OCI-M2 (cell line): ENCODE measurements around the gene DDX54.
A peak's percentile ranks its signal among the peaks of the same experiment; 100 is the strongest.

Experiments used
- DNase-seq: peaks from one replicate; lab custom pipeline; 2025; ENCODE audit not compliant: unreplicated experiment; lab: John Stamatoyannopoulos, UW

DDX54 gene

GRCh38 chr12:113185180-113186032, at the start of gene DDX54, which contains the start of gene RITA1:
DDX54 (minus strand) TSS chr12:113185478; CDS start chr12:113185451, 27 bp downstream.
RITA1 (plus strand) TSS chr12:113185721; CDS start chr12:113186747, 1,026 bp downstream.
- DNase-seq = no peak

GRCh38 chr12:113234483-113234882, 49.2 kb upstream of the DDX54 start:
- DNase-seq = no peak

- no peak for DNase-seq
Measured at GRCh38 chr12:113233967-113234366, 48.7 kb upstream of the DDX54 start.

- no peak for DNase-seq
Measured at GRCh38 chr12:113232840-113233585, 47.7 kb upstream of the DDX54 start.

- DNase-seq = no peak
Measured at GRCh38 chr12:113232089-113232839, 47.0 kb upstream of the DDX54 start.

- DNase-seq = no peak
Measured at GRCh38 chr12:113231235-113232088, 46.2 kb upstream of the DDX54 start.

- no peak for DNase-seq
Measured at GRCh38 chr12:113230315-113231234, 45.3 kb upstream of the DDX54 start.

GRCh38 chr12:113228394-113229028, 43.2 kb upstream of the DDX54 start:
- DNase-seq = no peak

- no peak for DNase-seq
Measured at GRCh38 chr12:113227686-113228391, 42.6 kb upstream of the DDX54 start.

GRCh38 chr12:113226696-113227568, 41.7 kb upstream of the DDX54 start:
- no peak for DNase-seq

- DNase-seq = no peak
Measured at GRCh38 chr12:113224955-113225354, 39.7 kb upstream of the DDX54 start.

- DNase-seq = no peak
Measured at GRCh38 chr12:113222730-113223531, 37.7 kb upstream of the DDX54 start.

- DNase-seq = no peak
Measured at GRCh38 chr12:113221997-113222729, 36.9 kb upstream of the DDX54 start.

GRCh38 chr12:113221181-113221996, 36.1 kb upstream of the DDX54 start, which contains the start of gene TPCN1:
TPCN1 (plus strand) TSS chr12:113221464; CDS start chr12:113226853, 5,389 bp downstream.
- peak; percentile 82 for DNase-seq
